GM18951 (cell line): Measurements from ENCODE around the gene AP3D1.

ENCODE experiments used
- POLR2A ChIP-seq: IDR thresholded peaks from 4 replicates; pipeline ENCODE4 v1.6.1; 2011; ENCODE audit warnings: mild to moderate bottlenecking; ENCODE audit not compliant: insufficient read length, insufficient read depth; ENCODE audit errors: extremely low read depth
- in situ Hi-C: fragments of 300-500 bp; cut with MboI; formaldehyde crosslinking; loops from one replicate; pipeline ENCODE4 v1.12.0; 2022; ENCODE audit warnings: low sequenced_read_pairs, mixed read lengths, inconsistent platforms; ENCODE audit not compliant: unreplicated experiment

The AP3D1 gene

DNA sequence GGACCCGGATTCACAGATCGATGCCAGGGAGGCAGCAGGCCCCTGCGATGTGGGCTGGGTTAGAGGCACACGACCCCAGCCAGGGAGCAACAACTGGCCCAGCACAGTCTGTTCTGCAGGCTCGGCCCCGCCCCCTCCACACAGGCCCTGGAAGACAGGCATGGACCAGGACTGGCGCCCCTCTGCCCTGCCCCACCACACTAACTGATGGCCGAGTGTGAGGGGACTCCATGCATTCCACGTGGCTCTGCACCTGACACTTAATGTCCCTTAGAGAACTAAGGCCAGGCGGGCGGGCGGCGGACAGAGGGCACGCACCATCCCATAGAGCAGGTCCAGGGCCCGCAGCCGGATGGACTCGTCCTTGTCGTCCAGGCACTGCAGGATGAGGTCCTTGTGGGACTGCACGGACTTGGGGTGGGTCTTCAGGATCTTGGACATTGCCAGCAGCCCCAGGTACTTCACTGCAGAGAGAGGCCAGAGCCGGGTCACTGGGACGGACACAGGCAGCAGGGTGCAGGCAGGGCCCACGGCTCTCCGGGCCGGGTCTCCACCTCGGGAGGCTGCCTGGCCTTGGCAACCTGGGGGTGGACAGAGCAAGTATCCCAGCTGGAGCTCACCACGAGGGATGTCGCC, 29.8 kb downstream of the AP3D1 start:
- in situ Hi-C loops, result no loop called here
- TF ChIP-seq POLR2A, result no peak

DNA sequence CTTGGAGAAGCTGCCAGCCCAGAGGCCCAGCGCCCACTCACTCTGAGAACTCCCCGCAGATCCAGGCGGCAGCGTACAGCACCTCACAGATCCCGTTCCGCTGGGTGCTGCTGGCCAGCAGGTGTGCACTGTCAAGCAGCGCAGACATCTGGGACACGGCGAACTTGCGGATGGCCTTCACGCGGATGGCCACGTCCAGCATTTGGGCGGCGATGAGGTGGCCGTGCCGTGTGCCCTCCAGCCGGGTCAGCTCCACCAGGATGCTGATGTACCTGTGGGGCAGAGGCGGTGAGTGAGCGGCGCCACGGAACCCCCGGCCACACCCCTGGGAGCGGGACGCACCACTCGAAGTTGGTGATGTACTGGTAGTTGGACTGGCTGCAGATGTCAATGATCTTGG, 30.5 kb downstream of the AP3D1 start:
- TF ChIP-seq POLR2A, result no peak
- in situ Hi-C loops, result no loop called here

DNA sequence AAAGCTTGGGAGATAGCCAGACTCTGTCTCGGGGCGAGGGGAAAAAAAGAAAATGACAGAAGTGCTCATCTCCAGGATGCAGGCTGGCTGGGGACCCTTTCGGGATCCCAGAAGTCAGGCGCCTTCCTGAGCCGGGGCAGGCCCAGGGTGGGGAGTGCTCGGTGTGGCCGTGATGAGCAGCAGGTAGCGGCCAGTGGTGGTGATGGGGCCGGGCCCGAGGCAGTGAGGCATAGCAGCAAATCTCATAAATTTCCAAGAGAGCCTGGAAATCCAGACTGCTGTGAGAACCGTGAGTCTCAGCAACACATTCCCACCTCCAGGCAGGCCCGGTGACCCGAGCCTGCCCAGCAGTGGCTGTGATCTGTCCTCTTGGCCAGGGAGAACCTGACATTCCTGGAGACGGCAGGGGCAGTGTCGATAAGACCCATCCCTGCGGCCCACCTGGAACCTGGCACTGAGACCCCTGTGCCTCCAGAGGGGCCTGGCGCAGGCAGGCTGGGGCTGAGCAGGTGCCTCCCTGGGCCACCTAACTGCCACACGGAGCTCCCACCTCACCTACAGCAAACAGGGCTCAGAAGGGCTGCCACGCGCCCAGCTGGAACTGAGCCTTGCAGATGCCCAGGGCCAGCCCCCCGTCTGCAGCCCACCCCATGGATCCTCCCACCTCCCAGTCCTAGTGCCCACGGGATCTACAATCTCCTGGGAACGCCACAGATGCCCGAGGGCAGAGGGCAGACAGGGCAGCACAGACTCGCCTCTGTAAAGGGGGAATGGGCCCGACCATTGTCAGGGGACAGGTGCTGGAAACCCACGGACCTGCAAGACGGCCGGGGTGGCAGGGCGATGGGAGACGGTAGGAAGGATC, 31.2 kb downstream of the AP3D1 start:
- no peak for TF ChIP-seq POLR2A
- in situ Hi-C loops, result no loop called here

DNA sequence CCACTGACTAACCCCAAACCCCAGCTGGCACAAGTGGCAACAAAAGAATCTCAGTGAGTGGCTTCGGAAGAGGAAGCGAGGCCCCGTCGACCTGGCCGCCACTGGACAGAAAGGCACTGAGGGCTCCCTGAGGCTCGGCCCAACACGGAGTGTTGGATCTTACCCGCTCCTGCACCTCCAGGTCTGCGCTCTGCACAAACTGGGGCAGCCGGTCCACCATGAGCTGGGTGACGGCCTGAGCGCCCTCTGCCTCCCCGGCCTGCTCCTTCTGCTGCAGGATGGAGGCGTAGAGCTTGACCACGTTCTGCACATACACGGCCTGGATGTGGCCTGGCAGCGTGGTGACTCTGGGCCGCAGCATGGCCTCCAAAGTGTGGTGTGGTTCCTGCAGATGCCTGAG, 32.9 kb downstream of the AP3D1 start:
- TF ChIP-seq POLR2A, result no peak
- in situ Hi-C loops, result no loop called here

DNA sequence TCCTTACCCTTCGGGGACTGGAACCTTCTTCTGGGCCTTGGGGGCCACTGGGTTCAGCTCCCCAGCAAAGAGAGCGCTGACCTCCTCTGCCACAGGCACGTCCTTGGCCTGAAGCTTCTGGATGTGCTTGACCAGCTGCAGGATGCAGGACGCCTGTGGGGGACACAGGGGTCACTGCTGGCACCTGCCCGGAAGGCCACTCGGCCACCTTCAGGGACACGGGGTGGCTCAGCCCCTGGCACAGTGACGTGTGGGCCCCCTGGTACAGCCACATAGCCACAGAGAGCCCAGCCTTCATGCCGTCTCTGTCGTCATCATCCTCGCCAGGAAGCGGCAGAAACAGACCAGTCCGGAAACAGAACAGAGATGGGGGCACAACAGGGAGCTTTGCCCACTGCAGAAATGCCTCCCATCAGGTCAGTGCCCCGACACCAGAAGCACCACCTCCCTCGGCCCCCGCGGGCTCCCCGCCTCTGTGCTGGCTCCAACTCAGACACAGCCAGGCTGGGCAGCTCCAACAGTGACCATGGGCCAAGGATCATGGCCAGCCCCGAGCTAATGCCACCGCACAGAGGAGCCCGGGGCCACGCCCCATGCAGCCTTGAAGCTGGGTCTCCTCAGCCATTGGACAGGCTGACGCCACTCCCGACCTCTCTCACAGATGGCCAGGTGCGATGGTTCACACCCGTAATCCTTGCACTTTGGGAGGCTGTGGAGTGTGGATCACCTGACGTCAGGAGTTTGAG, 34.0 kb downstream of the AP3D1 start:
- no peak for TF ChIP-seq POLR2A
- in situ Hi-C loops, result no loop called here

DNA sequence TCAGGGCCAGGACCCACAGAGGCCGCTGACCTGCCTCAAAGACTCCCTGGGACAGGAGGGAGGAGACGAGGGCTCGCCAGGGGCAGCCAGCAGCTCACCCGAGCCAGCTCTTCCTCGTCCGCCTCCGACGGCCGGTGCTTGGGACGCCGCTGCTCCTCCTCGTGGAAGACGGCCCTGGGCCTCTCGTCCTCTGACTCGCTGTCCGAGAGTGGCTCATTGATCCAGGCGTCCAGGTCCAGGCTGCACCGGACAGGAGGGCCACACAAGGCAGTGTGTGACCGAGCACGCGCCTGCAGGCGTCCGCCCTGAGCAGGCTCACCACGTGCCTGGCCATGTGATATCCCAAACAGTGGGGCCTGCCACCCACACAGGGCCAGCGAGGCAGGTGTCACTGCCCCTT, 34.9 kb downstream of the AP3D1 start:
- in situ Hi-C loops, result no loop called here
- TF ChIP-seq POLR2A, result no peak

DNA sequence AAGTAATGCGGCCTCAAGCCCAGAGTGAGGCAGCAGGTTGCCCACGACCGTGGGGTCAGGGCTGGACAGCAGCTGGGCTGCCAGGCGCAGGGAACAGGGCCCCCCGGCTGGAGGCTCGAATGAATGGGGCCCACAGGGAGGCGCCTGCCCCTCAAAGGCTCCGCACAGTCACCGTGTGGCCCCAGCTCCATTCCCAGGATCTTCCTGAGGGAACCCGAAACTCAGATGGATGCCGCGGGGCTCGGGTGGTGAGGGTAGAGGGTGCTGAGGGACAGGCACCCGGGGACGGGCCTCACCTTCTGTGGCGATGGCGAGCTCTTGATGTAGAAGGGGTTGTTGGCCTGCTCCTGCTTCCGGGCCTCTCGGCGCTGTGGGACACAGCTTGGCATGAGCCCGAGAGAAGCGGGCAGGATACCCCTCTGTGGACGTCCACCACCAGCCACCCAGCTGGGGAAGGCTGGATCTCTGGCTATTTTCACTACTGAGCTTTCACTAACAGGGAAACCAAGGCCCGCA, 35.4 kb downstream of the AP3D1 start:
- TF ChIP-seq POLR2A, result no peak
- in situ Hi-C loops, result no loop called here

DNA sequence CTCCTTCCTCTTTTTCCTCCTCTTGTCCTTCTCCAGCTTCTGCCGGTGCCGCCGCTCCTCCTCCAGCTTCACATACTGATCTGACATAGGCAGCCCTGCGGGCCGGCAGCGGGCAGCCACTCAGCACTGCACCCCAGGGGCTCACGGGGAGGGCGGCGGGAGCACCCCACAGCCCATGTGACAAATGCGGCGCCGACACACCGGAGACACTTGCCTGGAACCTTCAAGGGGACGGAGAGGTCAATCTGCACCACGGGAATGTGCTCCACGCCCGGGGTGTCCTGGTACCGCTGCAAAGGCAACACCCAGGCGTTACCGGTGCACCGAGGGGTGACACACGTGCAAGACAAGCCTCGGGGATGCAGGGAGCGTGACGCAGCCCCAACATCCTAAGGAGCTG, 36.0 kb downstream of the AP3D1 start:
- in situ Hi-C loops, result no loop called here
- no peak for TF ChIP-seq POLR2A

DNA sequence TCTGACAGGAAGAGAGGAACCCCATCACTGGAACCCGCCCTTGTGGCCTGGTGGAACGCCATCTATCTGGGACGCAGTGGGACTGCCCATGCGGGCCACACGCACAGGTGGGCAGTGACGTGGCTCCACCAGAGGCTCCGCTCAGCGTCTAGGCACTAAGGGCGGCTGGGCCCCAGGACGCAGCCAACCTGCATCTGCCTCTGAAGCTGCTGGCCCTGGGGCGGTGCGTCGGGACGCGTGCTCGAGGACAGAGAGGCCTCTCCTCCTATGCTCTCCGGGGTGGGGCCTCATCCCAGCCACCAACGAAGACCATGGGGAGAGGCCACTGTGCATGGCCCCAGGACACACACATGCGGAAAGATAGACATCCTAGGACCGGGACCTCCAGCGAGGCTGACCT, 36.5 kb downstream of the AP3D1 start:
- in situ Hi-C loops, result no loop called here
- TF ChIP-seq POLR2A, result no peak

DNA sequence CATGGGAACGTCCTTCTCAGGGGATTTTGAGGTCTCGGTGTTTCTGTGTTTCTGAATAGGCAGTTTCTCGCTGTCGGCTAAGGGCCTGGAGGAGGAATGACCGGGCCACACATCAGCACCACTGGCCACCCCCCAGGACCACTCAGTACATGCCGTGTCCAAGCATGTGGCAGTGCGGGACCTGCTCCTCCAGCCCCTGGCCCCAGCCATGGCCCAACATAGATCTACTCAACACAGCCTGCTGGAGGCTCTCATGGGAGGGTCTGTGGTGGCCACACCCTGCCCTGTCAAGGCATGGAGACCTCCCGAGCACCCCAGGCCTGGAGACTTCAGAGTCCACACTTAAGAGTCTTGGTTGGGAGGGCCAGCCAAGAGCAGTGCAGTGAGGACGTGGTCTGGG, 37.1 kb downstream of the AP3D1 start:
- TF ChIP-seq POLR2A, result no peak
- in situ Hi-C loops, result no loop called here

DNA sequence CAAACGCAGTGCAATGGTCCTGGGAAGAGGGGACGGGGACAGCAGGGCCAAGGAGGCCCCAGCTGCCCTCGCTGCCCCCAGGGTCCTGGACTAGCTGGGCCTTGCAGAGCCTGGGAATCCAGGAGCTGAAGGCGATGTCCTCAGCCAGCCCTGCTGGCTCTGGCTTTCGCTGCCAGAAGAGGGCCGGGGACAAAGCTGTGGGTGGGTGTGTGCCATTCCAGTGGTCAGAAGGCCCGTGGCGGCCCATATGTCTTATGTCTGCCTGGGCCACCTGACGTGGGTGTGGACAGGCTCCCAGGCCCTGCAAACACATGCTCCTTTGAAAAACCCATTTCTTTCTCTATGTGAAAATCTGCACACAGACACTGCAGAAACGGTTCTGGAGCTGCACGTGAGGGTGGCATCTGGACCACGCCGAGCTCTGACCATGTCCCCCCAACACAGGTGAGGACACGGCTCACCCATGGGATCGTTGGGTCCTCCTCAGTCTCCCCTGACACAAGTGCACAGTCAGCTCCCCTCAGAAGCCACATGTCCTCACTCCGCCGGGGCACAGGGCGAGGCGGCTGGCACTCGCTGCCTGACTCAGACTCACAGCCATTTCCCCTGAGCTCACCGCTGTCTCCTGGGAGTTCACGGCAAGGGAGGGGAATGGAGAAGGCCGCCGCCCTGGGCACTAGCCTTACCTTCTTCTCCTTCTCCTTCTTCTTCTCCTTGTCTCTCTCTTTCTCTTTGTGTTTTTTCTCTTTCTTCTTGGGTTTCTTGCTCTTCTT, 37.7 kb downstream of the AP3D1 start:
- in situ Hi-C loops, result no loop called here

DNA sequence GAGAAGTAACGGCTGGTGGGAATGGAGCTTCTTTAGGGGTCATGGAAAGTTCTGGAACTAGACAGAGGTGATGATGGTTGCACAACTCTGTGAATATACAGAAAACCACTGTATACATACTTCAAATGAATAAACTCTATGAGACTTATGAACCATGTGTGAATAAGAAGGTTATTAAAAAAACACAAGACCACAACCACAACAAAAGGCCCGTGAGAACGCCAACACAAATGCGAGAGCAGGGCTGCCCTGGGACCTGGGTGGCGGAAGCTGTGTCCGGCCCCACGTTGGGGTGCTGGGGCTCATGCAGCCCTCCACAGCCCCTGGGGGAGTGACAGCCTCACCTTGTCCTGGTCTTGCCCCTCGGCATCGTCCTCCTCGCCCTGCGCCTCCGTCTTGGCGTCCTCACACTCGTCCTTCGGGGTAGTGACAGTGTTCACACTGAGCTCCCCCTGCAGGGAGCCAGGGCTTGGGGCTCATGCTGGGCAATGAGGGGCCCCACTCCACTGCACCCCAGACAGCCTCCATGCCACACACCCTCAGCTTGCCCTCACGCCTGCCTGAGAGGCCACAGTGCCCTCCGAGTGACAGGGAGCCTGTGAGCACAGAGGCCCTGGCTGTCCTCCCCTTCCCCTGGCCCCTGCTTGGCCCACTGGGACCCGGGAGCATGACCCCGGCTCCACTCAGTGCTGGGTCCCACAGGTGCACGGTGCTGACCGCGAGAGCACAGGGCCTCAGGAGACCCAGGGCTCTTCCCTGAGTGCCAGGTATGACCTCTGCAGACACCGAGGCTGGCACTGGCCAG, 38.6 kb downstream of the AP3D1 start:
- in situ Hi-C loops, result no loop called here
- no peak for TF ChIP-seq POLR2A

More for the DNA sequence above, 37.7 kb downstream of the AP3D1 start:
- no peak for TF ChIP-seq POLR2A
